ENCODE data around the gene ATL2. TPM values are rescaled to one million over a fixed set of nuclear protein-coding genes. Genes with fewer than 3 reads are reported as not detected.
"Not testable (repeated sequence)": the region's sequence is repeated elsewhere in the genome, so short reads cannot be mapped to it uniquely, and the experiment has no call there.

ATL2 gene
- total RNA-seq, 2 experiments from 2014 or later: 46.0 to 48.8 TPM

DNA sequence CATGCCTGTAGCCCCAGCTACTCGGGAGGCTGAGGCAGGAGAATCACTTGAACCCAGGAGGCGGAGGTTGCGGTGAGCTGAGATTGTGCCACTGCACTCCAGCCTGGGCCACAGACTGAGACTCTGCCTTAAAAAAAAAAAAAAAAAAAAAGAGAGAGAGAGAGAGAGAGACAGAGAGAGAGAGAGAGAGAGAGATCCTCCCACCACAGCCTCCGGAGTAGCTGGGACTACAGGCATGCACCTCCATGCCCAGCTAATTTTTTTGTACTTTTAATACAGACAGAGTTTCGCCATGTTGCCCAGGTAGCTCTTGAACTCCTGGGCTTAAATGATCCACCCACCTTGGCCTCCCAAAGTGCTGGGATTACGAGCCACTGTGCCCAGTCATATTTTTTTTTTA lies 119.4 kb downstream of the ATL2 start:
- POLR2A ChIA-PET: interaction anchor here (0.6 kb wide), 1 partner anchor 170 kb away, joined by 3 read pairs; no protein-coding TSS in a partner anchor
- peaks cover 12% of the 10 kb centered on the region for H3K27me3 Mint-ChIP-seq
- H3K4me1 Mint-ChIP-seq; H3K36me3 Mint-ChIP-seq; ATAC-seq (ENCODE audit: low read depth); H3K27ac Mint-ChIP-seq; H3K9me3 Mint-ChIP-seq; DNase-seq; H3K4me3 Mint-ChIP-seq: not testable (repeated sequence)

DNA sequence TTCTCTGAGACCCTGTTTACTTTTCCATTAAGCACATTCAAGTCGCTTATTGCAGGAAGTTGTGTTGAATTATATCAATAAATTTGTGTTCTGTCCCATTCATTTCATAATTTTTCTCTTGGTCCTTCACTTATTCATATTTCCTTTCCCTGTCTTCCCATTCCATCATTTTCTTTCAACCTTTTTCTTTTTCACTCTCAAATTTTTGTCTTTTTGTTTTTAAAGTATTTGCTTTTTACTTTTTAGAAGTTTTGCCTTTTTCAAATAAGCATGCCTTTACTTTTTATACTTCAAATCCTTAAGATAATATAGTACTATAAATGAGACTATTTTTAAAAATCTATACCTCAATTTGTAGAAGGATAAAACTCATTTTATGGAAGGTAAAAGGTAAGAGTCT lies 120.5 kb downstream of the ATL2 start:
- H3K27me3 Mint-ChIP-seq: peaks cover 9% of the 10 kb centered on the region
- ATAC-seq (ENCODE audit: low read depth): no peak
- POLR2A ChIA-PET: no interaction called here
- H3K4me3 Mint-ChIP-seq: no peak overlapping the region
- no peaks in the 10 kb centered on the region for H3K4me1 Mint-ChIP-seq
- DNase-seq: no peak
- no peaks in the 10 kb centered on the region for H3K9me3 Mint-ChIP-seq
- H3K36me3 Mint-ChIP-seq: no peaks in the 10 kb centered on the region
- H3K27ac Mint-ChIP-seq: no peak overlapping the region

DNA sequence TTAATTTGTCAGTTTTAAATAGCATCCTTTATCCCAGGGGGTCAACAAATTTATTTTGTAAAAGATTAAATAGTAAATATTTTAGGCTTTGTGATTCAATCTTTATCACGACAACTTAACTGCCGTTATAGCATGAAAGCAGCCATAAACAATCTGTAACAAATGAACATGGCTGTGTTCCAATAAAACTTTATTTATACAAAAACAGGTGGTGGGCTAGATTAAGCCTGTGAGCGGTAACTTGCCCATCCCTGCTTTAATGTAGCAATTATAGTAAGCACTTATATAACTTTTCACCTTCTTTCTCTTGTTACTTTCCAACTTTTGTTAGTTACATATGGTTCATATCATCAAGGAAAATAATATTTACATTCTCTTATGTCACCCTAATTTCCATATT lies 121.9 kb downstream of the ATL2 start:
- POLR2A ChIA-PET: no interaction called here
- Mint-ChIP-seq H3K36me3 (no peaks in the 10 kb centered on the region), H3K4me3 (no peak overlapping the region), H3K27ac (no peak overlapping the region), H3K9me3 (no peaks in the 10 kb centered on the region), H3K4me1 (no peaks in the 10 kb centered on the region), H3K27me3 (peaks cover 9% of the 10 kb centered on the region)
- no peak for ATAC-seq (ENCODE audit: low read depth)
- no peak for DNase-seq

DNA sequence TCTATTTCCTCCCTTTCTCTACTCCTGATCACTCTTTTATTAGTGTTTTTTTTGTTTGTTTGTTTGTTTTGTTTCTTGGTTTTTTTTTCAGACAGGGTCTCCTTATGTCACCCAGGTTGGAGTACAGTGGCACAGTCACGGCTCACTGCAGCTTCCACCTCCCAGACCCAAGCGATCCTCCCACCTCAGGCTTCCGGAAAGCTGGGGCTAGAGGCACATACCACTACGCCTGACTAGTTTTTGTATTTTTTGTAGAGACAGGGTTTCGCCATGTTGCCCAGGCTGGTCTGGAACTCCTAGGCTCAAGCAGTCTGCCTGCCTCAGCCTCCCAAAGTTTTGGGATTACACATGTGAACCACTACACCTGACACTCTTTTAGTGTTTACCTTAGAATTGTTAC lies 122.3 kb downstream of the ATL2 start:
- Mint-ChIP-seq H3K4me1 (no peaks in the 10 kb centered on the region), H3K27ac (no peak overlapping the region), H3K27me3 (peaks cover 9% of the 10 kb centered on the region), H3K4me3 (no peak overlapping the region), H3K9me3 (no peaks in the 10 kb centered on the region), H3K36me3 (no peaks in the 10 kb centered on the region)
- ATAC-seq (ENCODE audit: low read depth) (no peak), DNase-seq (no peak)
- POLR2A ChIA-PET: no interaction called here

DNA sequence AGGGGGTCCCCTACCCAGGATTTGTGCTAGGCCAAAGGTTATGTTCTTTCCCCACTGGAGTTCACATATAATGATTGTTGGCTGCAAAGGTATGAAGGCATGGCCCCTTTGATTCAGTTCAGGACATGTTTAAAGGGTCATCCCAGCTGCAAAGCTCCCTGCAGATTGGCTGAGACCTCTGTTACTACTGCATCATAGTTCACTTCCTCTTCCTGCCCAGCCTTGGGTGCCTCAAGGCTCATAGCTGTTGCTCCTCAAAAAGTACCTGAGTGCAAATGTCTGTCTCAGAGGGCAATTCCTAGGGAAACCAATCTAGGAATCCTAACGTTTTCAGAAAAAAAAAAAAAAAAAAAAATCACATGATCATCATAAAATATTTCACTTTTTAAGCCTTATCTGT lies 125.1 kb downstream of the ATL2 start:
- POLR2A ChIA-PET: no interaction called here
- Mint-ChIP-seq H3K9me3 (no peaks in the 10 kb centered on the region), H3K27me3 (no peaks in the 10 kb centered on the region), H3K27ac (no peak overlapping the region), H3K4me3 (no peak overlapping the region), H3K36me3 (no peaks in the 10 kb centered on the region), H3K4me1 (no peaks in the 10 kb centered on the region)
- ATAC-seq (ENCODE audit: low read depth) (no peak), DNase-seq (no peak)

DNA sequence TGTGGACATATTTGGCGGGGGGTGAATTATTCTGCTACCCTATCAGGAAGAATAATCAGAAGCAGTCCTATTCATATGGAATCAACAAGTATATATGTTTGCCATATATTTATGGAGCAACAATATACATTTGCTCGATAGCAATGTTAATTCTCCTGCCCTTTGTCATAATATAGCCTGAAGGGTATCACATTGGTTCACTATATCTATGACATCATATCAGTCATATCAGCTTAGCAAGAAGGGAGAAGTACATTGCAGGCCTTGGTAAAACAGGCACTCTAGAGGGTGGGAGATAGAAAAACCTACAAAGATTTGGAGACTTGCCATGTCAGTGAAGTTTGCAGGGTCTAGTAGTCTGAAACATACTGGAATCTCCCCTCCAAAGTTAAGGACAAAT lies 128.4 kb downstream of the ATL2 start:
- ATAC-seq (ENCODE audit: low read depth): no peak
- Mint-ChIP-seq H3K4me1 (no peaks in the 10 kb centered on the region), H3K27me3 (no peaks in the 10 kb centered on the region), H3K9me3 (no peaks in the 10 kb centered on the region), H3K4me3 (no peak overlapping the region), H3K27ac (no peak overlapping the region), H3K36me3 (no peaks in the 10 kb centered on the region)
- no peak for DNase-seq
- POLR2A ChIA-PET: no interaction called here

DNA sequence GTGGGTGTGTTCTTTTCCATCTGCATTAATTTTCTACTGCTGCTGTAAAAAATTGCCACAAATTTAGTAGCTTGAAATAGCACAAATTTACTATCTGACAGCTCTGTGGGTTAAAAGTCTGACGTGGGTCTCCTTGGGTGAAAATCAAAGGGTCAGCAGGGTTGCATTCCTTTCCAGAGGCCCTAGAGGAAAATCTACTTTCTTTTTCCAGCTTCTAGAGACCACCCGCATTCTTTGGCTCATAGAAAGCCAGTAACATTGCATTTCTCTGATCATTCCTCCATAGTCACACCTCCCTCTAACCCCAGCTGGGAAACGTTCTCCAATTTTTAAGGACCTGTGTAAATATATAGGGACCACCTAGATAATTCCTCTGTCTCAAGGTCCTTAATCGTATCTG lies 128.8 kb downstream of the ATL2 start:
- H3K27ac Mint-ChIP-seq: no peak overlapping the region
- H3K36me3 Mint-ChIP-seq: no peaks in the 10 kb centered on the region
- no peaks in the 10 kb centered on the region for H3K9me3 Mint-ChIP-seq
- POLR2A ChIA-PET: no interaction called here
- DNase-seq (no peak), ATAC-seq (ENCODE audit: low read depth) (no peak)
- H3K4me1 Mint-ChIP-seq: no peaks in the 10 kb centered on the region
- no peaks in the 10 kb centered on the region for H3K27me3 Mint-ChIP-seq
- H3K4me3 Mint-ChIP-seq: no peak overlapping the region

DNA sequence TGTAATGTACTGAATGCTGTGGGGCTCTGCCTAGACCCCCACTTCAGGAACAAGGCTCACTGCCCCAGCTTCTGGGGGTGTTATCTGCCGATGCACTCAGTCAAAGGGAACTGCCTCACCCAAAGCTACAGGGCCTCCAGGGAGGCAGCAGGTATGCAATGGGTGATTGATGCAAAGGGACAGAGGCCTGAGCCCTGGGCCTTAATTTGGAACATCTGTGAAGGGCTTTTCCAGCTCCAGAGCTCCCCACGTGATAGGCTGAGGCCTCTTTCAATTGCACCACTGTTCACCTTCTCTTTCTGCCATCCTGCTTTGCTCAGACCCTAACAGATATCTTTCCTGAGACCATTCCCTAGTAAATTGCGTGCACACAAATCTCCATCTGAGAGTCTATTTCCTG lies 131.0 kb downstream of the ATL2 start:
- H3K27ac Mint-ChIP-seq: no peak overlapping the region
- no peak overlapping the region for H3K4me3 Mint-ChIP-seq
- no peaks in the 10 kb centered on the region for H3K36me3 Mint-ChIP-seq
- H3K9me3 Mint-ChIP-seq: no peaks in the 10 kb centered on the region
- DNase-seq (no peak), ATAC-seq (ENCODE audit: low read depth) (no peak)
- POLR2A ChIA-PET: no interaction called here
- H3K27me3 Mint-ChIP-seq: peaks cover 8% of the 10 kb centered on the region
- no peaks in the 10 kb centered on the region for H3K4me1 Mint-ChIP-seq

DNA sequence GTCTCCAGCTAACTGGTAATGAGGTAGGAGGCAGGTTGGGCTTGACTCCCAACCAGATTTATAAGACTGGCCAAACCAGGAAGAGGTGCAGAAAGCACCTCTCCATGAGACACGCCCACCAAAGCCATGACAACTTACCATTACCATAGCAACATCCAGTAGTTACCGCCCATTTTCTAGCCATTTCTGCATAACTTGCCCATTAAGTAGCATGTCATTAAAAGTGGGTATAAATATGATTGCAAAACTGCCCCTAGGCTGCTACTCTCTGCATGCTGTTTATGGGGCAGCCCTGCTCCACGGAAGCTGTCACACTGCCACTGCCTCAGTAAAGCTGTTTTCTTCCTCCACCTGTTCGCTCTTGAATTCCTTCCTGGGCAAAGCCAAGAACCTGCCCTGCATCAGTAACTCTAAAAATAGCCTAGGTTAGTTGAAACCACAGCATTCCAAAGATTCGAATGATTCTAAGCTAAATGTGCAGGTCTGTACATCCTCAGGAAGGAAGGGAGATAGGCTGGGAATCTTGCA lies 131.9 kb downstream of the ATL2 start:
- H3K9me3 Mint-ChIP-seq: no peaks in the 10 kb centered on the region
- no peaks in the 10 kb centered on the region for H3K36me3 Mint-ChIP-seq
- no peaks in the 10 kb centered on the region for H3K4me1 Mint-ChIP-seq
- no peak overlapping the region for H3K4me3 Mint-ChIP-seq
- peaks cover 10% of the 10 kb centered on the region for H3K27me3 Mint-ChIP-seq
- no peak for DNase-seq
- POLR2A ChIA-PET: no interaction called here
- ATAC-seq (ENCODE audit: low read depth): no peak
- no peak overlapping the region for H3K27ac Mint-ChIP-seq

DNA sequence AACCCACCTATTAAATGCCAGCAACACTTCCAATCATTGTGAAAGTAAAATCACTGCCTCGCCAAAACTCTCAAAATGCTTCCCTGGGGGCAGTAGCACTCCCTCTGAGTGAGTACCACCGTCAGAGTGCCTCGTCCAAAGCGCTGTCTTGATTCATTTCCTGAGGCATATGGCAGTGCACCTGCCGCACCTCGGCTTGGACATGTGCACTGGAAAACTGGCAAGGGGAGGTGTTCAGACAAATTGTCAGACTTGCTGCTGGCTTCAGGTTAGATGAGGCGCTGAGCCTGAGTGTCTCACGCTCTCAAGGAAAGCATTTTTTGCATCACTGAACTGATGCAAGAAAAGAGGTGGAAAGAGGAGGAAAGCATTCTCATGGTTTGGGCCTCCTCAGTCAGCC lies 132.8 kb downstream of the ATL2 start:
- Mint-ChIP-seq H3K36me3 (no peaks in the 10 kb centered on the region), H3K4me3 (no peak overlapping the region), H3K9me3 (no peaks in the 10 kb centered on the region), H3K27me3 (peaks cover 14% of the 10 kb centered on the region), H3K4me1 (no peaks in the 10 kb centered on the region), H3K27ac (no peak overlapping the region)
- DNase-seq (no peak), ATAC-seq (ENCODE audit: low read depth) (no peak)
- POLR2A ChIA-PET: no interaction called here

Other genes starting within 250 kb of the ATL2 start
- 10 to 100 TPM; 50.5 to 63.0 TPM for gene HNRNPLL, start 225.7 kb upstream of the ATL2 start, total RNA-seq

Measured in activated naive CD8-positive, alpha-beta T cell treated with anti-CD3 and anti-CD28 coated beads, Interleukin-2, amount 10 ng/mL, durations not matched to agents 7 days and 5 days (primary cell).